OCI-M2 (cell line): Measurements from ENCODE around the gene TTC9B.

Experiments
- DNase-seq: peaks from one replicate; lab custom pipeline; 2025; ENCODE audit not compliant: unreplicated experiment; lab: John Stamatoyannopoulos, UW

The TTC9B gene

GRCh38 chr19:40249201-40249600 lies 31.0 kb upstream of the TTC9B start:
- DNase-seq: no peak

DNA sequence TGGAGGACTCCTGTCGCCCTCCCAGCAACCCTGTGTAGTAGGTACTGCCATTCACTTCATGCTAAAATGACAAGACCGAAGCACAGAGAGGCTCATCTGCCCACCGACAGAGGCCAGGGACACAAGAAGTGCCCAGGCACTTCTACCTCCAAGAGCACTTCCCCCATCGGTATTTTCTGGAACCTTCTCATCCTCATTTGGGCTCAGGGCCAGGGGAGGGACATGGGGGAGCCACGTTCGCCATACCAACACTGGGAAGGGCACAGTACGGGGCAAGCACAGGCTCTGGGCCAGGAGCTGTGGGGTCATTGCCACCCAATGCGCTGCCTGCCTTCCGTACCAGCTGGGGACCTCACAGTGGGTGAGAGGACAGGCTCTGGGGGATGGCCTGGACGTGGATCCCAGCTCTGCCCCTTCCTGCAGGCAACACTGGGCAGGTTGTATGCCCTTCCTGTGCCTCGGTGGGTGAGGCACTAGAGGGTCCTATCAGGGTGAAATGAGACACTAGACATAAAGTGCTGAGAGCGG lies 29.6 kb upstream of the TTC9B start:
- DNase-seq: no peak

DNA sequence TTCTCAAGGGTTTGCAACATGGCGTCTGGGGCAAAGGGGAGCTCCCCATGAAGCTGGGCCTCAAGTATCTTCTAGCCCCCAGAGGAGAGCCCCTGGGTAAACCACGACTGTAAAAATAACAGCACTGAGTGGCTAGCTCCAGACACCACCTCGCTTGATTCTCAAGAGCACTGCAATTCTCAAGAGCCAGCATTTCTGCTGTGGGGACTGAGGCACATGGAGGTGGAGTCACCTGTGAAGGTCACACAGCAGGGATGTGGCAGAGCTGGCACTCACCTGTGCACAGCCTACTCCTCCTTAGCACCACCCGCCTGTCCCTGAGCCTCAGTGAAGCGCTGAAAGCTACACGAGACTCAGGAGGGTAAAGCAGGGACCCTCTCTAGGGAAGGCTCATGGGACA lies 29.0 kb upstream of the TTC9B start:
- DNase-seq: no peak

- no peak for DNase-seq
Measured at GRCh38 chr19:40246292-40247073, 28.3 kb upstream of the TTC9B start.

- no peak for DNase-seq
Measured at GRCh38 chr19:40245506-40246128, 27.4 kb upstream of the TTC9B start.

DNA sequence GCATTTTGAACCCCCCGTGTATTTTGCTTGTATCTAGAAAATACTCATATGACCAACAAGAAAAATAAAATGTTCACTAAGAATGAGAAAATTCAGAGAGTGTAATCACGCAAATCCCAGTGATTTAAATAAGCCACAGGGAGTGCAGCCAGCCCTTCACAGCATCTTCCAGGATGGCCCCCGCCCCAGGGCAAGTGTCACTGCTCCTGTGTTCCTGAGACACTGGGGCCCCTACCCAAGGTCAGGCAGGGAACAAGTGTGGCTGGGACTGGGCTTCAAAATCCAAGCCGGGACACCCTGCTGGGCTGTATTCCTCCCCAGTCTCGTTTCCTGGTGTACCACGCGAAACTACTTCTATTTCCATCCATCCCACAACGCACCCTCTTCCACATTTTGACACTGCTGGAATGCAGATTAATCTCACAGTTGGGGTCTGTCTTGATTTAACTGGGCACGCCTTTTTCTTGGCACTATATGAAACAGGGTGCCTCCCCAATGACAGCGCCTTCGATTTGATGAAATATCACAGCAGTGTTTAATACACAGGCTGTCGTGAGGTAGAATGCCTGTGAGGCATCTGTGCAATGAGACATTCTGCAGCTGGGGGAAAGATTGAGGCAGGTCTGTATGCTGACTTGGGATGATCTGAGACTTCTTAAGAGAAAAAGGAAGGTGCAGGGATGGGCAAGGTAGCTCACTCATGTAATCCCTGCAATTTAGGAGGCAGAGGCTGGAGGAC lies 26.6 kb upstream of the TTC9B start:
- no peak for DNase-seq

GRCh38 chr19:40243181-40243580 lies 25.0 kb upstream of the TTC9B start:
- no peak for DNase-seq

DNA sequence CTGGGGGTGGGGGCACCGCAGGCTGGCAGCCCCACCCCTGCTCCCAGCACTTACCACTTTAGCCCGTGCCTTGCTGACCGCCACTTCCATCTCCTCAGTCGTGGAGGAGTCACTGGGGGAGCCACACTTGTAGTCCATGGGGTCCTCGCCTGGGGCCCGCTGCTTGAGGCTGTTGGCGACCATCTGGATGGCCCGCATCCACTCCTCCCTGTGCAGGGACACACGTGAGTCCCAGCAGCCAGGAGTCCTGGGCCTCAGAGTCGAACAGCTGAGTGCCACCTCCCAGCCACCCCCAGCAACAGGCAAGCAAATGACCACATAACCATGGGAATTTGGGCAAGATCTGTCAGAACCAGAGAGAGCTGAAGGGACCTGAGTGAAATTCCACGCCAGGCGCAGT lies 24.3 kb upstream of the TTC9B start:
- DNase-seq: no peak

- DNase-seq: no peak
Measured at GRCh38 chr19:40241809-40242384, 23.7 kb upstream of the TTC9B start.

- DNase-seq: no peak
Measured at GRCh38 chr19:40241125-40241808, 23.1 kb upstream of the TTC9B start.

- DNase-seq: no peak
Measured at GRCh38 chr19:40240332-40240731, 22.1 kb upstream of the TTC9B start.

- DNase-seq: no peak
Measured at GRCh38 chr19:40239415-40240226, 21.4 kb upstream of the TTC9B start.

DNA sequence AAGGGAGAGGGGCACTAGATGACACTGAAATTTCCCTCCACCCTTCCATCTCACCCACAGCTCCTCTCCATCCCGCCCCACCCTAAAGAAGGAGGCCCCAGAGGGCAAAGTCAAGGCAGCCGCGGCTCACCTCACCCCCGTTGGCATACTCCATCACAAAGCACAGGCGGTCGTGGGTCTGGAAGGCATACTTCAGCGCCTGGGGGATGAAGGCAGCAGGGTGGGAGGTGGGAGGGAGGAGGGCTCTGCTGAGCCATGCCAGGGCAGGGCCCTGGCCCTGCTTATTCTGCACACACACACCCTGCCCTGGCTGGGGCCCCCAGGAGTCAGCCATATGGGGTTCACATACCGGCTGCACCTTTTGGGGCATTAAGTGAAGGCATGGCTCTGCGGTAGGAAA lies 20.6 kb upstream of the TTC9B start:
- no peak for DNase-seq

GRCh38 chr19:40237791-40238190 lies 19.6 kb upstream of the TTC9B start:
- DNase-seq: no peak

DNA sequence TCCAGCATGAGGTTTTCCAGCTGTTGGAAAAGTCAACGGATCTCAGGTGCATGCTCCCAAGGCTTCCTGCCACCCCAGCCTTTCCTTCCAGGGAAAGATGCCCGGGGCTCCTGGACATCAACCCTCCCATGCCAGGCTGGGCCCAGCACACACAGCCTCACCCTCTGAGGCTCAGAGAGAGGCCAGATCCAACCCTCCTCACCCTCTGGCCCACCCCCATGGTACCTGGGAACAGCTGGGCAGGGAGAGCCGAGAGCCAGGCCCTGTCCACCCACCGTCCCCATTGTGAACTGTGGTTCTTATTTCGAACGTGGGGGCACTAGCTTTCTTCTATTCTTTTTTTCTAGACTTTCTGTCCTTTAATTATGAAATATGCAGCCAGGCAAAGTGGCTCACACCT lies 18.2 kb upstream of the TTC9B start:
- no peak for DNase-seq

- no peak for DNase-seq
Measured at GRCh38 chr19:40236026-40236355, 17.8 kb upstream of the TTC9B start.

DNA sequence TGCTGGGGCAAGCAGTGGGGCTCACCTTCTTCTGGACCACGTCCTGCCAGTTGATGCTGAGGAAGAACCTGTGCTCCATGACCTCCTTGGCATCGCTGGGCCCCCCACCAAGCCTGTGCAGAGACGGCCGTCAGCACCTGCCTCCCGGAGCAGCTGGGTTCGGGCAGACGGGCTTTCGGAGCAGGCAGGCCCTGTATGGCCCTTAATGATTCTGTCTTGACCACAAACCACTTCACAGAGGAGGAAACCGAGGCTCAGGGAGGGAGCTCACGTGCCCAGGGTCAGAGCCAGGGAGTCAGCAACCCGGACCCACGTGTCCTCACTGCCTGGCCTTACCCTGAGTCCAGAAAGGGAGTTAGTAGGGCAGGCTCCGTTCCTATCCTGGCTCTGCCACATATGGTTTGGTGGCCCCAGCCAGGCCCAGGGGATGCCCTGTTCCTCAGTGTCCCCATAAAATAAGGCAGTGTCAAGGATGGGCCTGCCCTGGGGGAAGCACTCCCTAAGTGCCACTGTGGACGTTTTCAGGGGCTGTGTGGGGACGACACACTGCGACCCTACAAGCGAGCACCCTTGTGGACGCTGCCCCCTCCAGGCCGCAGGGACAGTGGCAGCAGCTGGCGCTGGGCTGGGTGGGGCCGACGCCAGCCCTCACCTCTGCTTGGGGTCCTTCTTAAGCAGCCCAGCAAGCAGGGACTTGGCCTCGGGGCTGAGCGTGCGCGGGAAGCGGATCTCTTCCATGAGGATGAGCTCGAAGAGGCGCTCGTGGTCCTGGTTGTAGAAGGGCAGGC lies 17.2 kb upstream of the TTC9B start:
- DNase-seq: no peak

- no peak for DNase-seq
Measured at GRCh38 chr19:40234429-40235237, 16.4 kb upstream of the TTC9B start.
